ENCODE measurements around the gene SEZ6. TPM values are rescaled to one million over a fixed set of nuclear protein-coding genes. Genes with fewer than 3 reads are reported as not detected.
A peak's percentile ranks its signal among the peaks of the same experiment; 100 is the strongest.

The SEZ6 gene
- total RNA-seq, 1 donor from 2014 or later, result not detected

- H3K79me2 ChIP-seq (ENCODE audit: insufficient read depth, low read length), result peaks cover 91% of the 10 kb centered on the region
- DNase-seq (ENCODE audit: low read depth), result no peak
- TF ChIP-seq EZH2 (IDR thresholded peaks at IDR 0.05; ENCODE audit: insufficient read depth, low read length) (no peak), CTCF (IDR thresholded peaks at IDR 0.05; ENCODE audit: insufficient read depth, low read depth, low read length) (no peak)
- Mint-ChIP-seq H3K27me3 (ENCODE audit: low read depth, unreplicated experiment) (no peaks in the 10 kb centered on the region), H3K36me3 (ENCODE audit: low read depth, unreplicated experiment) (peaks cover 38% of the 10 kb centered on the region), H3K27ac (ENCODE audit: unreplicated experiment) (peak overlapping the region; percentile 30), H3K4me1 (ENCODE audit: low read depth, unreplicated experiment) (peaks cover 19% of the 10 kb centered on the region), H3K4me3 (ENCODE audit: unreplicated experiment) (no peak overlapping the region), H3K9me3 (ENCODE audit: unreplicated experiment) (peaks cover 2% of the 10 kb centered on the region)
- H3K27me3 ChIP-seq (ENCODE audit: insufficient read depth, low read length), result no peaks in the 10 kb centered on the region
- no peak for FAIRE-seq
- no peak overlapping the region for H3K4me2 ChIP-seq (ENCODE audit: low read length)
- peaks cover 23% of the 10 kb centered on the region for H3K4me1 ChIP-seq (ENCODE audit: insufficient read depth, low read length)
- peaks cover 7% of the 10 kb centered on the region for H3K36me3 ChIP-seq (ENCODE audit: insufficient read depth, low read length)
- peaks cover 98% of the 10 kb centered on the region for H4K20me1 ChIP-seq (ENCODE audit: insufficient read depth, low read length)
- H3K27ac ChIP-seq (ENCODE audit: low read depth, low read length), result no peak overlapping the region
- H3K4me3 ChIP-seq (ENCODE audit: insufficient read depth, low read depth, low read length), result no peak overlapping the region
- H3K9me3 ChIP-seq (ENCODE audit: insufficient read depth, low read depth, low read length), result peaks cover 5% of the 10 kb centered on the region
- H3K9ac ChIP-seq (ENCODE audit: low read length), result no peak overlapping the region
- no peak overlapping the region for H2AFZ ChIP-seq (ENCODE audit: low read depth, low read length)
These were observed 76.0 kb downstream of the SEZ6 start for GRCh38 chr17:28929787-28930186.

DNA sequence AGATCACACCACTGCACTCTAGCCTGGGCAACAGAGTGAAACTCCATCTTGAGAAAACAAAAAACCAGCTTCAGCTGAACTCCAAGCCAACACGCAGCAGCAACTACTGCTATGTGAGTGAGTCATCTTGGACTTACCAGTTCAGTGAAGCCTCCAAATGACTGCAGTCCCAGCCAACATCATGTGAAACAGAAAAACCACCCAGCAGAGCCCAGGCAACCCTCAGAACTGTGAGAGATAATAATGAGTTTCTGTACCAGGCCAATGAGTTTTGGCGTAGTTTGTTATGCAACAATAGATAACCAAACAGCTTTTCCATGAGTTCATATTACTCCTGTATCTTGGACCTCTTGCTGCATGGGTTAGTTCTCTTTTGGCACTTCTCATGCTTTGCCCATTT, 77.8 kb downstream of the SEZ6 start:
- Histone ChIP-seq H3K9ac (ENCODE audit: low read length) (no peak overlapping the region), H3K27ac (ENCODE audit: low read depth, low read length) (no peak overlapping the region), H3K9me3 (ENCODE audit: insufficient read depth, low read depth, low read length) (peaks cover 5% of the 10 kb centered on the region), H3K79me2 (ENCODE audit: insufficient read depth, low read length) (peaks cover 85% of the 10 kb centered on the region), H3K4me1 (ENCODE audit: insufficient read depth, low read length) (peaks cover 23% of the 10 kb centered on the region), H4K20me1 (ENCODE audit: insufficient read depth, low read length) (peaks cover 97% of the 10 kb centered on the region), H3K36me3 (ENCODE audit: insufficient read depth, low read length) (peaks cover 13% of the 10 kb centered on the region), H3K4me2 (ENCODE audit: low read length) (no peak overlapping the region), H3K27me3 (ENCODE audit: insufficient read depth, low read length) (no peaks in the 10 kb centered on the region), H2AFZ (ENCODE audit: low read depth, low read length) (no peak overlapping the region), H3K4me3 (ENCODE audit: insufficient read depth, low read depth, low read length) (no peak overlapping the region)
- H3K9me3 Mint-ChIP-seq (ENCODE audit: unreplicated experiment), result peaks cover 2% of the 10 kb centered on the region
- H3K4me3 Mint-ChIP-seq (ENCODE audit: unreplicated experiment), result no peak overlapping the region
- FAIRE-seq, result no peak
- peaks cover 49% of the 10 kb centered on the region for H3K36me3 Mint-ChIP-seq (ENCODE audit: low read depth, unreplicated experiment)
- H3K27ac Mint-ChIP-seq (ENCODE audit: unreplicated experiment), result no peak overlapping the region
- TF ChIP-seq EZH2 (IDR thresholded peaks at IDR 0.05; ENCODE audit: insufficient read depth, low read length) (no peak), CTCF (IDR thresholded peaks at IDR 0.05; ENCODE audit: insufficient read depth, low read depth, low read length) (no peak)
- no peaks in the 10 kb centered on the region for H3K27me3 Mint-ChIP-seq (ENCODE audit: low read depth, unreplicated experiment)
- H3K4me1 Mint-ChIP-seq (ENCODE audit: low read depth, unreplicated experiment), result peaks cover 19% of the 10 kb centered on the region
- peak; percentile 54 for DNase-seq (ENCODE audit: low read depth)

DNA sequence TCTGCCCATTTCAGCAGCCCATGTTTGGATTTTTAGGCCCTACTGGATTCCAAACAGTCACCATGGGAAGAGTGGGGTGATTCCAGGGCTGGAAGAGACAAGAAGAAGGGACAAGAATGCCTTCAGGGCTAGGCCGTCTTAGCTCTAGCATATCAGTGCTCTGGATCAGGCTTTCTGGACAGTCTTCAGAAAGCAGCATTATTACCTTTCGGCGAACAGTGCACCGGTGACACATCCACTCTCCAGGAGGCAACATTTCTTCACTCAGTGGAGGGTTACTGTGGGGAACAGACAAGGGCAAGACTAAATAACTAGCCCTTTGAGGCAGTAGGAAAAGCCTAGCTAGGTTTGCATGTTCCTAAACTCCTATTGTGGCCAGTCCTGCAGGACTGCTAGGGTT, 79.0 kb downstream of the SEZ6 start:
- H3K27ac Mint-ChIP-seq (ENCODE audit: unreplicated experiment), result no peak overlapping the region
- FAIRE-seq, result no peak

More for the DNA sequence above, 79.0 kb downstream of the SEZ6 start:
- Mint-ChIP-seq H3K4me3 (ENCODE audit: unreplicated experiment) (no peak overlapping the region), H3K27me3 (ENCODE audit: low read depth, unreplicated experiment) (no peaks in the 10 kb centered on the region), H3K4me1 (ENCODE audit: low read depth, unreplicated experiment) (peaks cover 19% of the 10 kb centered on the region), H3K36me3 (ENCODE audit: low read depth, unreplicated experiment) (peaks cover 48% of the 10 kb centered on the region), H3K9me3 (ENCODE audit: unreplicated experiment) (peaks cover 2% of the 10 kb centered on the region)
- Histone ChIP-seq H3K4me2 (ENCODE audit: low read length) (peak overlapping the region; percentile 55), H3K79me2 (ENCODE audit: insufficient read depth, low read length) (peaks cover 74% of the 10 kb centered on the region), H3K27ac (ENCODE audit: low read depth, low read length) (no peak overlapping the region), H3K36me3 (ENCODE audit: insufficient read depth, low read length) (peaks cover 15% of the 10 kb centered on the region), H3K4me1 (ENCODE audit: insufficient read depth, low read length) (peaks cover 23% of the 10 kb centered on the region), H3K9ac (ENCODE audit: low read length) (no peak overlapping the region), H3K27me3 (ENCODE audit: insufficient read depth, low read length) (no peaks in the 10 kb centered on the region), H2AFZ (ENCODE audit: low read depth, low read length) (no peak overlapping the region), H4K20me1 (ENCODE audit: insufficient read depth, low read length) (peaks cover 95% of the 10 kb centered on the region), H3K4me3 (ENCODE audit: insufficient read depth, low read depth, low read length) (no peak overlapping the region), H3K9me3 (ENCODE audit: insufficient read depth, low read depth, low read length) (peaks cover 5% of the 10 kb centered on the region)
- DNase-seq (ENCODE audit: low read depth), result no peak
- TF ChIP-seq EZH2 (IDR thresholded peaks at IDR 0.05; ENCODE audit: insufficient read depth, low read length) (no peak), CTCF (IDR thresholded peaks at IDR 0.05; ENCODE audit: insufficient read depth, low read depth, low read length) (no peak)
